Testis (tissue), 2 donors: ENCODE results near the gene PLIN5.

Experiments used
- CTCF ChIP-seq, 3 experiments: fragments of 450-650 bp in 2 of 3; fragments of 200-600 bp in 1 of 3; sonication (generic) in 1 of 3; IDR thresholded peaks; one replicate each; pipeline ENCODE4 v1.5.1; 2016 to 2019; ENCODE audit warnings: antibody characterized with exemption in 3 of 3, mild to moderate bottlenecking in 2 of 3, moderate library complexity in 1 of 3
- POLR2A ChIP-seq: fragments of 450-650 bp; IDR thresholded peaks from one replicate; pipeline ENCODE4 v1.6.1; 2017; ENCODE audit warnings: antibody characterized with exemption, mild to moderate bottlenecking, moderate library complexity

- TF ChIP-seq CTCF (IDR thresholded peaks at IDR 0.05) (no peak), POLR2A (no peak)
These were observed 3.6 kb upstream of the PLIN5 start for GRCh38 chr19:4538601-4538954.
